Astrocyte (in vitro differentiated cells and primary cell): Measurements from ENCODE around the gene MEPCE. TPM values are rescaled to one million over a fixed set of nuclear protein-coding genes. Genes with fewer than 3 reads are reported as not detected.

Experiments used
- DNase-seq: peaks from one replicate; pipeline ENCODE4 v3.0.0-alpha.2; 2010; ENCODE audit warnings: low read depth
- FAIRE-seq: peaks from 2 replicates; lab custom pipeline; 2011; peaks lifted over from hg19 to GRCh38; lab: Jason Lieb, UNC
- H2AFZ ChIP-seq: 2 replicates; pipeline ENCODE4 v1.6.0; 2012; ENCODE audit warnings: low read depth, low read length, inconsistent platforms
- H3K27ac ChIP-seq: 2 replicates; pipeline ENCODE4 v1.5.1; 2011; ENCODE audit warnings: low read depth, low read length, inconsistent platforms
- H3K27me3 ChIP-seq: 2 replicates; pipeline ENCODE4 v1.6.0; 2011; ENCODE audit warnings: low read length, inconsistent platforms; ENCODE audit not compliant: insufficient read depth
- H3K36me3 ChIP-seq: 2 replicates; pipeline ENCODE4 v1.5.1; 2011; ENCODE audit warnings: low read length, inconsistent platforms; ENCODE audit not compliant: insufficient read depth
- H3K4me1 ChIP-seq: 2 replicates; pipeline ENCODE4 v1.5.1; 2011; ENCODE audit warnings: low read length, inconsistent platforms; ENCODE audit not compliant: insufficient read depth
- H3K4me2 ChIP-seq: 2 replicates; pipeline ENCODE4 v1.6.0; 2012; ENCODE audit warnings: low read length, inconsistent platforms
- H3K4me3 ChIP-seq: 2 replicates; pipeline ENCODE4 v1.5.1; 2011; ENCODE audit warnings: low read depth, mild to moderate bottlenecking, low read length, inconsistent platforms; ENCODE audit not compliant: insufficient read depth
- H3K79me2 ChIP-seq: 2 replicates; pipeline ENCODE4 v1.6.0; 2012; ENCODE audit warnings: mild to moderate bottlenecking, low read length, inconsistent platforms; ENCODE audit not compliant: insufficient read depth
- H3K9ac ChIP-seq: 2 replicates; pipeline ENCODE4 v1.6.0; 2012; ENCODE audit warnings: mild to moderate bottlenecking, low read length, inconsistent platforms
- H3K9me3 ChIP-seq: 2 replicates; pipeline ENCODE4 v1.5.1; 2012; ENCODE audit warnings: low read depth, mild to moderate bottlenecking, low read length, inconsistent platforms; ENCODE audit not compliant: insufficient read depth
- H4K20me1 ChIP-seq: 2 replicates; pipeline ENCODE4 v1.6.0; 2012; ENCODE audit warnings: low read length, inconsistent platforms; ENCODE audit not compliant: insufficient read depth
- H3K27ac Mint-ChIP-seq: one replicate; pipeline ENCODE4 v1.8.0; 2021; ENCODE audit warnings: mild to moderate bottlenecking, mixed read lengths; ENCODE audit not compliant: unreplicated experiment
- H3K27me3 Mint-ChIP-seq: one replicate; pipeline ENCODE4 v1.8.0; 2021; ENCODE audit warnings: low read depth, mixed read lengths; ENCODE audit not compliant: unreplicated experiment
- H3K36me3 Mint-ChIP-seq: one replicate; pipeline ENCODE4 v1.8.0; 2021; ENCODE audit warnings: low read depth, mixed read lengths; ENCODE audit not compliant: unreplicated experiment
- H3K4me1 Mint-ChIP-seq: one replicate; pipeline ENCODE4 v1.8.0; 2021; ENCODE audit warnings: low read depth, mixed read lengths; ENCODE audit not compliant: unreplicated experiment
- H3K4me3 Mint-ChIP-seq: one replicate; pipeline ENCODE4 v1.8.0; 2021; ENCODE audit warnings: mild to moderate bottlenecking, moderate library complexity, mixed read lengths; ENCODE audit not compliant: unreplicated experiment
- H3K9me3 Mint-ChIP-seq: one replicate; pipeline ENCODE4 v1.8.0; 2021; ENCODE audit warnings: mild to moderate bottlenecking, mixed read lengths; ENCODE audit not compliant: unreplicated experiment
- EZH2 ChIP-seq: IDR thresholded peaks from 2 replicates; pipeline ENCODE4 v1.6.1; 2012; ENCODE audit warnings: mild to moderate bottlenecking, low read length, inconsistent platforms; ENCODE audit not compliant: insufficient read depth
- total RNA-seq: library from RNA; stranded (reverse); gene quantifications from 2 replicates; pipeline ENCODE4 v1.2.1, GENCODE V29; 2021
- TF ChIP-seq, protein P1 (sequence below): IDR thresholded peaks from 2 replicates; pipeline ENCODE4 v1.5.1; 2011; ENCODE audit warnings: low read depth, mild to moderate bottlenecking, inconsistent platforms, low read length, moderate library complexity; ENCODE audit not compliant: insufficient read depth

MEPCE gene
- total RNA-seq, 1 donor from 2014 or later: 20.2 TPM

DNA sequence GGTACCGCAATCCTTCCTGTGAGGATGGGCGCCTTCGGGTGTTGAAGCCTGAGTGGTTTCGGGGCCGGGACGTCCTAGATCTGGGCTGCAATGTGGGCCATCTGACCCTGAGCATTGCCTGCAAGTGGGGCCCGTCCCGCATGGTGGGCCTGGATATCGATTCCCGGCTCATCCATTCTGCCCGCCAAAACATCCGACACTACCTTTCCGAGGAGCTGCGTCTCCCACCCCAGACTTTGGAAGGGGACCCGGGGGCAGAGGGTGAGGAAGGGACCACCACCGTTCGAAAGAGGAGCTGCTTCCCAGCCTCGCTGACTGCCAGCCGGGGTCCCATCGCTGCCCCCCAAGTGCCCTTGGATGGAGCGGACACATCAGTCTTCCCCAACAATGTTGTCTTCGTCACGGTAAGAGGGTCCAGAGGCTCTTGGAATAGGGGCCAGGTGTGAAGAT, 1.7 kb downstream of the MEPCE start:
- peaks cover 64% of the 10 kb centered on the region for H3K79me2 ChIP-seq
- Mint-ChIP-seq H3K4me1 (peaks cover 17% of the 10 kb centered on the region), H3K27me3 (no peaks in the 10 kb centered on the region), H3K4me3 (peak overlapping the region; percentile 85), H3K27ac (no peak overlapping the region), H3K36me3 (peaks cover 10% of the 10 kb centered on the region), H3K9me3 (no peaks in the 10 kb centered on the region)
- H3K4me1 ChIP-seq: peaks cover 22% of the 10 kb centered on the region
- H3K9me3 ChIP-seq: no peaks in the 10 kb centered on the region
- H3K4me2 ChIP-seq: peak overlapping the region; percentile 87
- TF ChIP-seq, protein P1, sequence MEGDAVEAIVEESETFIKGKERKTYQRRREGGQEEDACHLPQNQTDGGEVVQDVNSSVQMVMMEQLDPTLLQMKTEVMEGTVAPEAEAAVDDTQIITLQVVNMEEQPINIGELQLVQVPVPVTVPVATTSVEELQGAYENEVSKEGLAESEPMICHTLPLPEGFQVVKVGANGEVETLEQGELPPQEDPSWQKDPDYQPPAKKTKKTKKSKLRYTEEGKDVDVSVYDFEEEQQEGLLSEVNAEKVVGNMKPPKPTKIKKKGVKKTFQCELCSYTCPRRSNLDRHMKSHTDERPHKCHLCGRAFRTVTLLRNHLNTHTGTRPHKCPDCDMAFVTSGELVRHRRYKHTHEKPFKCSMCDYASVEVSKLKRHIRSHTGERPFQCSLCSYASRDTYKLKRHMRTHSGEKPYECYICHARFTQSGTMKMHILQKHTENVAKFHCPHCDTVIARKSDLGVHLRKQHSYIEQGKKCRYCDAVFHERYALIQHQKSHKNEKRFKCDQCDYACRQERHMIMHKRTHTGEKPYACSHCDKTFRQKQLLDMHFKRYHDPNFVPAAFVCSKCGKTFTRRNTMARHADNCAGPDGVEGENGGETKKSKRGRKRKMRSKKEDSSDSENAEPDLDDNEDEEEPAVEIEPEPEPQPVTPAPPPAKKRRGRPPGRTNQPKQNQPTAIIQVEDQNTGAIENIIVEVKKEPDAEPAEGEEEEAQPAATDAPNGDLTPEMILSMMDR: no peak
- TF ChIP-seq EZH2: no peak
- no peaks in the 10 kb centered on the region for H3K27me3 ChIP-seq
- H3K9ac ChIP-seq: peak overlapping the region; percentile 96
- no peak for FAIRE-seq
- H3K27ac ChIP-seq: no peak overlapping the region
- H4K20me1 ChIP-seq: peaks cover 44% of the 10 kb centered on the region
- H2AFZ ChIP-seq: no peak overlapping the region
- peak overlapping the region; percentile 81 for H3K4me3 ChIP-seq
- peaks cover 22% of the 10 kb centered on the region for H3K36me3 ChIP-seq
- no peak for DNase-seq

DNA sequence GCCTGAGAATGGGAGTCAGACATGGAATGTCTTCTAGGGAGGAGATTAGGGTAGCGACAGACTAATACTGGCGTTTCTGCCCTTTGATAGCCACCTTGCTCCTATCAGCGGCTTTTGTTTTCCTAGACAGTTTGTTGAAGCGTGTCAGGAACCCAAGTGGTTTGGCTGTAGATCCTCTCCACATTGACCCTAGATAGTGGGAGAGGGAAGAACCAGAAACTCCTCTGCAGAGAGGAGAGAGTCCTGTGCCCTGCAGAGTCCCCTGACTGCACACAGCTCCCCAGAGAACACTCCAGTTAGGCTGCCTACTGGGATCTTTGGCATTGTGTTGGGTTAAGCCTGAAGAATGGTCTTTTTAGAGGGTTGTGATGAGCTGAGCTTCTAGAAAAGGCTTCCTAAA, 2.4 kb downstream of the MEPCE start:
- Histone ChIP-seq H3K27me3 (no peaks in the 10 kb centered on the region), H3K4me3 (no peak overlapping the region), H3K4me1 (peaks cover 22% of the 10 kb centered on the region), H3K4me2 (peak overlapping the region; percentile 87), H3K36me3 (peaks cover 22% of the 10 kb centered on the region), H3K9ac (no peak overlapping the region), H3K27ac (no peak overlapping the region), H4K20me1 (peaks cover 44% of the 10 kb centered on the region), H3K9me3 (no peaks in the 10 kb centered on the region), H3K79me2 (peaks cover 64% of the 10 kb centered on the region), H2AFZ (no peak overlapping the region)
- TF ChIP-seq EZH2: no peak
- TF ChIP-seq, protein P1: no peak
- H3K27ac Mint-ChIP-seq: no peak overlapping the region
- peak overlapping the region; percentile 85 for H3K4me3 Mint-ChIP-seq
- FAIRE-seq: no peak
- peaks cover 10% of the 10 kb centered on the region for H3K36me3 Mint-ChIP-seq
- no peak for DNase-seq
- H3K9me3 Mint-ChIP-seq: no peaks in the 10 kb centered on the region
- H3K27me3 Mint-ChIP-seq: no peaks in the 10 kb centered on the region
- H3K4me1 Mint-ChIP-seq: peaks cover 17% of the 10 kb centered on the region

DNA sequence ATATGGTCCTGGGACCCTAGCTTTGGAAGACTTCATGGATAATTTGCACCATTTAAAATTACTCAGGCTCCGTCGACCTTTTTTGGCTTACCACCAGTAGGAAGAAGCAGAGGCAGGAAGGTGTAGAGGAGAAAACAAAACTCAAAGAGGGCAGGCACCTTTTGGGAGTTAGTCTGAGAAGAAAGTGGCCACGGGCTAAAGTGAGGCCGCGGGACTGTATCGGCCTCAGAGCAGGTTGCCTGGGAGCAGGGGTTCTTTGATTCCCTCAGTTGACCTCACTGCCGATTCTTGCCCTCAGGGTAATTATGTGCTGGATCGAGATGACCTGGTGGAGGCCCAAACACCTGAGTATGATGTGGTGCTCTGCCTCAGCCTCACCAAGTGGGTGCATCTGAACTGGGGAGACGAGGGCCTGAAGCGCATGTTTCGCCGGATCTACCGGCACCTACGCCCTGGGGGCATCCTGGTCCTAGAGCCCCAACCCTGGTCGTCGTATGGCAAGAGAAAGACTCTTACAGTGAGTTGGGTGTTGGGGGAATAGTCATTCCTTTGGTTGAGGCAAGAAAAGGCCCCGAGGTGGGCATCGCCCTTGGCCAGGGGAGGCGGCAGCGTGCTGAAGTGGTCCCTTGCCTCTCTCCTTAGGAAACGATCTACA, 3.1 kb downstream of the MEPCE start:
- peak overlapping the region; percentile 87 for H3K4me2 ChIP-seq

More for the DNA sequence above, 3.1 kb downstream of the MEPCE start:
- peaks cover 22% of the 10 kb centered on the region for H3K4me1 ChIP-seq
- H3K27ac ChIP-seq: no peak overlapping the region
- no peaks in the 10 kb centered on the region for H3K9me3 ChIP-seq
- Mint-ChIP-seq H3K36me3 (peaks cover 10% of the 10 kb centered on the region), H3K27ac (no peak overlapping the region), H3K4me1 (peaks cover 17% of the 10 kb centered on the region), H3K4me3 (peak overlapping the region; percentile 85), H3K27me3 (no peaks in the 10 kb centered on the region), H3K9me3 (no peaks in the 10 kb centered on the region)
- H3K27me3 ChIP-seq: no peaks in the 10 kb centered on the region
- H4K20me1 ChIP-seq: peaks cover 44% of the 10 kb centered on the region
- FAIRE-seq (no peak), DNase-seq (no peak)
- no peak overlapping the region for H2AFZ ChIP-seq
- H3K36me3 ChIP-seq: peaks cover 22% of the 10 kb centered on the region
- H3K4me3 ChIP-seq: no peak overlapping the region
- no peak overlapping the region for H3K9ac ChIP-seq
- TF ChIP-seq, protein P1: no peak
- no peak for TF ChIP-seq EZH2
- peaks cover 64% of the 10 kb centered on the region for H3K79me2 ChIP-seq
